ENCODE results near the gene WFDC11. TPM values are rescaled to one million over a fixed set of nuclear protein-coding genes. Genes with fewer than 3 reads are reported as not detected.

Gene WFDC11
- total and polyA plus RNA-seq, 2 of the 4 experiments (the other 2 are of a cell fraction): not detected

DNA sequence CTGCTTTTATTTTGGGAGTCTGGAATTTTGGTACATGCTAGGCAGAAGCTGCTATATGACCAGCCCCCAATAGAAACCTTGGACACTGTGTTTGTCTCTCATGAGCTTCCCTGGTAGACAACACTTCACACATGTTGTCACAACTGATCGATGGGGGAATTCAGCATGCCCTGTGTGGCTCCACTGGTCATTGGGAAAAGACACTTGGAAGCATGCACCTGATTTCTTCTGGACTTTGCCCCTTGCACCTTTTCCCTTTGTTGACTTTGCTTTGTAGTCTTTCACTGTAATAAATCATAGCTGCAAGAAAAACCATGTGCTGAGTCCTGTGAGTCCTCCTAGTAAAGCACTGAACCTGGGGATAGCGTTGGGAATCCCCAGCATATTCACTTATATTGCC lies 48.4 kb downstream of the WFDC11 start:
- Histone ChIP-seq H3K4me1 (ENCODE audit: control insufficient read depth, insufficient read depth, low read length) (no peaks in the 10 kb centered on the region), H4K5ac (ENCODE audit: low read depth, low read length) (no peak overlapping the region), H4K91ac (ENCODE audit: insufficient read depth, low read depth, low read length) (no peak overlapping the region), H2BK20ac (ENCODE audit: low read depth, low read length) (no peak overlapping the region), H3K9me1 (ENCODE audit: insufficient read depth, low read length) (no peaks in the 10 kb centered on the region), H3K4me3 (ENCODE audit: insufficient read depth, low read depth, low read length) (no peak overlapping the region), H3K9ac (ENCODE audit: low read depth, low read length) (no peak overlapping the region), H2BK120ac (ENCODE audit: low read depth, low read length) (no peak overlapping the region), H2AK9ac (replicated peaks; ENCODE audit: low read depth, low read length, poor library complexity) (no peak overlapping the region), H4K20me1 (ENCODE audit: insufficient read depth, low read length) (no peaks in the 10 kb centered on the region), H3K27ac (ENCODE audit: insufficient read depth, low read length) (no peak overlapping the region), H4K8ac (ENCODE audit: low read depth in 2 of 2, low read length in 2 of 2) (no peak overlapping the region), H3K27me3 (ENCODE audit: control insufficient read depth, insufficient read depth, low read length) (no peaks in the 10 kb centered on the region), H3K23ac (ENCODE audit: low read depth, low read length) (no peak overlapping the region), H3K14ac (replicated peaks; ENCODE audit: low read depth, low read length) (no peak overlapping the region), H3K36me3 (ENCODE audit: control insufficient read depth, insufficient read depth, low read length) (no peaks in the 10 kb centered on the region), H3K56ac (ENCODE audit: extremely low read depth, insufficient read depth, low read length) (no peak overlapping the region), H2AK5ac (ENCODE audit: low read depth, low read length) (no peak overlapping the region), H3K18ac (ENCODE audit: low read depth, low read length) (no peak overlapping the region), H2BK5ac (ENCODE audit: low read depth, low read length, poor library complexity, severe bottlenecking) (no peak overlapping the region), H3K79me1 (ENCODE audit: low read depth in 1 of 2, low read length in 2 of 2) (no peaks in the 10 kb centered on the region), H2AFZ (replicated peaks; ENCODE audit: low read length, poor library complexity) (no peak overlapping the region), H3K4ac (ENCODE audit: low read depth, low read length) (no peak overlapping the region), H3K4me2 (ENCODE audit: low read depth, low read length) (no peak overlapping the region), H2BK15ac (ENCODE audit: low read depth, low read length) (no peak overlapping the region), H3K9me3 (ENCODE audit: control insufficient read depth, insufficient read depth, low read length) (no peaks in the 10 kb centered on the region)
- no CpG with 5 or more reads among the region's 2 CpGs for WGBS, 2 experiments (ENCODE audit: extremely low coverage in 2 of 2, insufficient read length in 1 of 2)
- ATAC-seq (ENCODE audit: low read depth): no peak
- CTCF ChIA-PET: no interaction called here
- intact Hi-C loops (cut with micrococcal nuclease): no loop called here
- no TSS peak for BruUV-seq (replicated peaks)
- dilution Hi-C loops (cut with HindIII; ENCODE audit: low sequenced_read_pairs, unreplicated experiment): no loop called here
- POLR2A ChIA-PET (ENCODE audit: unreplicated experiment): no interaction called here
- TF ChIP-seq NFE2L2 (IDR thresholded peaks at IDR 0.05; ENCODE audit: low read depth, low read length) (no peak), RCOR1 (IDR thresholded peaks at IDR 0.05; ENCODE audit: insufficient replicate concordance, low read length) (no peak), RFX5 (IDR thresholded peaks at IDR 0.05; ENCODE audit: low read depth, low read length) (no peak), MAZ (IDR thresholded peaks at IDR 0.05; ENCODE audit: borderline replicate concordance, low read depth, low read length) (no peak), BHLHE40 (IDR thresholded peaks at IDR 0.05; ENCODE audit: low read depth, low read length) (no peak), POLR2A (IDR thresholded peaks at IDR 0.05; ENCODE audit: low read depth, low read length) (no peak), FOS (IDR thresholded peaks at IDR 0.05; ENCODE audit: low read depth, low read length) (no peak), CTCF (conservative IDR thresholded peaks at IDR 0.05; ENCODE audit: low read depth, low read length) (no peak), SMC3 (IDR thresholded peaks at IDR 0.05; ENCODE audit: low read depth, low read length) (no peak), CEBPB (IDR thresholded peaks at IDR 0.05; ENCODE audit: low read depth, low read length) (no peak)
- TF ChIP-seq, protein P1, sequence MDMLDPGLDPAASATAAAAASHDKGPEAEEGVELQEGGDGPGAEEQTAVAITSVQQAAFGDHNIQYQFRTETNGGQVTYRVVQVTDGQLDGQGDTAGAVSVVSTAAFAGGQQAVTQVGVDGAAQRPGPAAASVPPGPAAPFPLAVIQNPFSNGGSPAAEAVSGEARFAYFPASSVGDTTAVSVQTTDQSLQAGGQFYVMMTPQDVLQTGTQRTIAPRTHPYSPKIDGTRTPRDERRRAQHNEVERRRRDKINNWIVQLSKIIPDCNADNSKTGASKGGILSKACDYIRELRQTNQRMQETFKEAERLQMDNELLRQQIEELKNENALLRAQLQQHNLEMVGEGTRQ (IDR thresholded peaks at IDR 0.05; ENCODE audit: low read depth, low read length): no peak
- DNase-seq: no peak
- in situ Hi-C loops (cut with MboI; ENCODE audit: low sequenced_read_pairs): no loop called here
